IMR-90 (cell line): Measurements from ENCODE around the gene SLC8A3. TPM values are rescaled to one million over a fixed set of nuclear protein-coding genes. Genes with fewer than 3 reads are reported as not detected.

ENCODE experiments used
- ATAC-seq: fragments of 200-7000 bp; cut with Tn5 transposase; 2 replicates; pipeline ENCODE4 v1.9.1; 2020; ENCODE audit warnings: low read depth, mild to moderate bottlenecking, moderate library complexity
- BruUV-seq: library from RNA; stranded (reverse); fragments of 400-500 nt; replicated peaks from 2 replicates; lab custom pipeline; 2021; lab: Mats Ljungman, UMichigan
- CTCF ChIA-PET: fragments of 300-600 bp; formaldehyde crosslinking; extraction: SDS; loops from one replicate; lab custom pipeline; 2021; ENCODE audit warnings: antibody characterized with exemption; lab: Yijun Ruan, JAX
- POLR2A ChIA-PET: fragments of 300-600 bp; sonication (Branson Sonifier 250); formaldehyde crosslinking; loops from one replicate; lab custom pipeline; 2022; ENCODE audit warnings: antibody characterized with exemption; ENCODE audit not compliant: unreplicated experiment; lab: Charles Lee
- DNase-seq: peaks from one replicate; pipeline ENCODE4 v3.0.0; 2013
- H2AFZ ChIP-seq: replicated peaks from 2 replicates; pipeline ENCODE3; 2013; ENCODE audit warnings: low read length, mild to moderate bottlenecking; ENCODE audit not compliant: poor library complexity
- H2AK5ac ChIP-seq: 2 replicates; pipeline ENCODE4 v1.6.1; 2013; ENCODE audit warnings: low read depth, low read length, inconsistent platforms
- H2AK9ac ChIP-seq: replicated peaks from 2 replicates; pipeline ENCODE3; 2013; ENCODE audit warnings: mild to moderate bottlenecking, low read depth, low read length, moderate library complexity; ENCODE audit not compliant: poor library complexity
- H2BK120ac ChIP-seq: 2 replicates; pipeline ENCODE4 v1.6.1; 2013; ENCODE audit warnings: low read depth, low read length, inconsistent platforms
- H2BK15ac ChIP-seq: 3 replicates; pipeline ENCODE4 v1.6.1; 2013; ENCODE audit warnings: low read depth, low read length, inconsistent platforms
- H2BK20ac ChIP-seq: 2 replicates; pipeline ENCODE4 v1.6.1; 2013; ENCODE audit warnings: low read depth, mild to moderate bottlenecking, inconsistent platforms, low read length, moderate library complexity
- H2BK5ac ChIP-seq: 2 replicates; pipeline ENCODE4 v1.6.1; 2013; ENCODE audit warnings: mild to moderate bottlenecking, low read depth, low read length, inconsistent platforms; ENCODE audit not compliant: poor library complexity, severe bottlenecking
- H3K14ac ChIP-seq: replicated peaks from 2 replicates; pipeline ENCODE4 v1.6.1; 2013; ENCODE audit warnings: low read depth, low read length, inconsistent platforms
- H3K18ac ChIP-seq: 2 replicates; pipeline ENCODE4 v1.6.1; 2013; ENCODE audit warnings: low read depth, low read length, control low read depth
- H3K23ac ChIP-seq: 2 replicates; pipeline ENCODE4 v1.6.1; 2013; ENCODE audit warnings: low read depth, low read length, inconsistent platforms
- H3K27ac ChIP-seq: 2 replicates; pipeline ENCODE4 v1.5.1; 2013; ENCODE audit warnings: mild to moderate bottlenecking, control low read depth, low read length; ENCODE audit not compliant: insufficient read depth
- H3K27me3 ChIP-seq: 2 replicates; pipeline ENCODE4 v1.6.1; 2013; ENCODE audit warnings: low read length; ENCODE audit not compliant: control insufficient read depth, insufficient read depth
- H3K36me3 ChIP-seq: 2 replicates; pipeline ENCODE4 v1.6.1; 2013; ENCODE audit warnings: low read length, mixed read lengths; ENCODE audit not compliant: control insufficient read depth, insufficient read depth
- H3K4ac ChIP-seq: 2 replicates; pipeline ENCODE4 v1.6.1; 2013; ENCODE audit warnings: low read depth, low read length, inconsistent platforms
- H3K4me1 ChIP-seq: 2 replicates; pipeline ENCODE4 v1.6.1; 2013; ENCODE audit warnings: low read length, mixed read lengths; ENCODE audit not compliant: control insufficient read depth, insufficient read depth
- H3K4me2 ChIP-seq: 2 replicates; pipeline ENCODE4 v1.6.1; 2013; ENCODE audit warnings: low read depth, mild to moderate bottlenecking, control low read depth, low read length, moderate library complexity
- H3K4me3 ChIP-seq: 2 replicates; pipeline ENCODE4 v1.5.1; 2013; ENCODE audit warnings: low read depth, mild to moderate bottlenecking, control low read depth, low read length, moderate library complexity; ENCODE audit not compliant: insufficient read depth
- H3K56ac ChIP-seq: 2 replicates; pipeline ENCODE4 v1.6.1; 2013; ENCODE audit warnings: low read length, inconsistent platforms; ENCODE audit not compliant: insufficient read depth; ENCODE audit errors: extremely low read depth
- H3K79me1 ChIP-seq, 2 experiments: 2 replicates each; pipeline ENCODE4 v1.6.1; 2013; ENCODE audit warnings: low read length in 2 of 2, inconsistent platforms in 1 of 2, low read depth in 1 of 2
- H3K9ac ChIP-seq: 2 replicates; pipeline ENCODE4 v1.6.1; 2013; ENCODE audit warnings: low read depth, low read length, control low read depth
- H3K9me1 ChIP-seq: 2 replicates; pipeline ENCODE4 v1.6.1; 2013; ENCODE audit warnings: low read length, inconsistent platforms; ENCODE audit not compliant: insufficient read depth
- H3K9me3 ChIP-seq: 2 replicates; pipeline ENCODE4 v1.6.1; 2013; ENCODE audit warnings: low read length; ENCODE audit not compliant: control insufficient read depth, insufficient read depth
- H4K20me1 ChIP-seq: 2 replicates; pipeline ENCODE4 v1.6.1; 2013; ENCODE audit warnings: low read length, inconsistent platforms; ENCODE audit not compliant: insufficient read depth
- H4K5ac ChIP-seq: 2 replicates; pipeline ENCODE4 v1.6.1; 2013; ENCODE audit warnings: mild to moderate bottlenecking, low read depth, low read length, control low read depth
- H4K8ac ChIP-seq, 2 experiments: 2 replicates each; pipeline ENCODE4 v1.6.1; 2013; ENCODE audit warnings: low read depth in 2 of 2, low read length in 2 of 2, control low read depth in 1 of 2, inconsistent platforms in 1 of 2
- H4K91ac ChIP-seq: 2 replicates; pipeline ENCODE4 v1.6.1; 2013; ENCODE audit warnings: low read depth, low read length, inconsistent platforms; ENCODE audit not compliant: insufficient read depth
- BHLHE40 ChIP-seq: fragments of 150-350 bp; IDR thresholded peaks from 2 replicates; pipeline ENCODE4 v1.6.1; 2016; ENCODE audit warnings: mild to moderate bottlenecking, low read depth, low read length
- CEBPB ChIP-seq: IDR thresholded peaks from 2 replicates; pipeline ENCODE4 v1.6.1; 2012; ENCODE audit warnings: low read depth, low read length, improper control_type of control experiment
- CHD1 ChIP-seq: IDR thresholded peaks from 2 replicates; pipeline ENCODE4 v1.6.1; 2012; ENCODE audit warnings: low read depth, low read length, improper control_type of control experiment
- MAFK ChIP-seq: IDR thresholded peaks from 2 replicates; pipeline ENCODE4 v1.6.1; 2012; ENCODE audit warnings: low read depth, low read length, improper control_type of control experiment
- MAZ ChIP-seq: IDR thresholded peaks from 2 replicates; pipeline ENCODE4 v1.6.1; 2012; ENCODE audit warnings: low read depth, mild to moderate bottlenecking, low read length, improper control_type of control experiment, moderate library complexity, borderline replicate concordance
- POLR2A ChIP-seq: IDR thresholded peaks from 2 replicates; pipeline ENCODE4 v1.6.1; 2012; ENCODE audit warnings: mild to moderate bottlenecking, low read depth, low read length
- RCOR1 ChIP-seq: IDR thresholded peaks from 2 replicates; pipeline ENCODE4 v1.6.1; 2012; ENCODE audit warnings: mild to moderate bottlenecking, low read length, improper control_type of control experiment; ENCODE audit not compliant: insufficient replicate concordance
- RFX5 ChIP-seq: IDR thresholded peaks from 2 replicates; pipeline ENCODE4 v1.8.0; 2012; ENCODE audit warnings: low read depth, mild to moderate bottlenecking, low read length, moderate library complexity
- WGBS, 2 experiments: methylation state at CpG; one replicate each; pipeline versions ENCODE4 v1.1.5 to v1.1.7; 2013; ENCODE audit warnings: missing lambda C conversion rate in 2 of 2; ENCODE audit not compliant: insufficient read length in 1 of 2; ENCODE audit errors: extremely low coverage in 2 of 2; 5-methylcytosine and 5-hydroxymethylcytosine counted together
- dilution Hi-C: fragments of 300-500 bp; cut with HindIII; formaldehyde crosslinking; loops from one replicate; pipeline ENCODE4 v1.14.3; 2018; ENCODE audit warnings: low sequenced_read_pairs; ENCODE audit not compliant: unreplicated experiment
- in situ Hi-C: fragments of 300-500 bp; cut with MboI; formaldehyde crosslinking; loops from 3 replicates; pipeline ENCODE4 v1.14.3; 2019; ENCODE audit warnings: low sequenced_read_pairs, inconsistent platforms, mixed read lengths
- intact Hi-C: fragments of 100-400 bp; cut with micrococcal nuclease; formaldehyde crosslinking; loops from 2 replicates; pipeline ENCODE4 v1.10.0; 2022
- polyA plus RNA-seq, 3 experiments: library from polyadenylated mRNA; depleted of rRNA; stranded (reverse); fragments of >200 nt; gene quantifications; 2 replicates each; pipeline ENCODE4 v1.2.3, GENCODE V29; 2012; ENCODE audit warnings: low replicate concordance in 1 of 3
- total RNA-seq: library from RNA; depleted of rRNA; stranded (reverse); fragments of >200 nt; gene quantifications from 2 replicates; pipeline ENCODE4 v1.2.3, GENCODE V29; 2012
- TF ChIP-seq, protein P1 (sequence below): fragments of 150-350 bp; IDR thresholded peaks from 2 replicates; pipeline ENCODE4 v1.6.1; 2017; ENCODE audit warnings: mild to moderate bottlenecking, antibody characterized with exemption, low read length, low read depth
- TF ChIP-seq, protein P2 (sequence below): conservative IDR thresholded peaks from 2 replicates; pipeline ENCODE4 v1.5.1; 2012; ENCODE audit warnings: mild to moderate bottlenecking, low read depth, low read length, improper control_type of control experiment

SLC8A3 gene
- total and polyA plus RNA-seq, 2 of the 4 experiments (the other 2 are of a cell fraction), result under 0.01 TPM; not detected in 1

DNA sequence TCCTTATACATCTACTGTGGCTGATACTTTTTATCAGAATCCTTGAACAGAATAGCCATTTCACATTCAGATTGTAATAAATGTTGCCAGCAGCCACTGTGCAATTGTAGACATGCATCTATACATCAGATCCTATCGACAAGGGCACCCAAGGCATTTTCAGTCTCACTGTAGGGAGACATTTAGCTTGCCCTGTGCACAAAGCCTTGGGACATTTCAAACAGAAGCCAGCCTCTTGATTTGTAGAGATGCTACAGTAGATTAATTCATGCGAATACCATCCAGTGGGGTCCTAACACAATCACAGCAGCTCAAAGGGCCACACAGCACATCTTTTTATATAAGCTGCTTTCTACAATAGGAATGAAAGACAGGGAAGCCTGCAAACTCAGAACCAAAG lies 81.4 kb downstream of the SLC8A3 start:
- Histone ChIP-seq H2AFZ (no peak overlapping the region), H3K4me1 (no peaks in the 10 kb centered on the region), H2AK9ac (no peak overlapping the region), H4K8ac (no peak overlapping the region), H2BK120ac (no peak overlapping the region), H4K91ac (no peak overlapping the region), H2BK5ac (no peak overlapping the region), H2BK20ac (no peak overlapping the region), H3K36me3 (no peaks in the 10 kb centered on the region), H3K18ac (no peak overlapping the region), H3K27ac (no peak overlapping the region), H3K27me3 (no peaks in the 10 kb centered on the region), H3K56ac (no peak overlapping the region), H2AK5ac (no peak overlapping the region), H4K20me1 (no peaks in the 10 kb centered on the region), H3K4me2 (no peak overlapping the region), H3K79me1 (no peaks in the 10 kb centered on the region), H3K4ac (no peak overlapping the region), H3K14ac (no peak overlapping the region), H3K9me1 (no peaks in the 10 kb centered on the region), H3K4me3 (no peak overlapping the region), H2BK15ac (no peak overlapping the region), H3K23ac (no peak overlapping the region), H3K9ac (no peak overlapping the region), H4K5ac (no peak overlapping the region), H3K9me3 (no peaks in the 10 kb centered on the region)
- ChIA-PET POLR2A (no interaction called here), CTCF (no interaction called here)
- no CpG with 5 or more reads among the region's 2 CpGs for WGBS, 2 experiments
- DNase-seq (no peak), ATAC-seq (no peak)
- dilution Hi-C loops, result no loop called here
- intact Hi-C loops, result no loop called here
- in situ Hi-C loops, result no loop called here
- BruUV-seq, result no TSS peak
- TF ChIP-seq MAFK, result no peak
- TF ChIP-seq, protein P1, sequence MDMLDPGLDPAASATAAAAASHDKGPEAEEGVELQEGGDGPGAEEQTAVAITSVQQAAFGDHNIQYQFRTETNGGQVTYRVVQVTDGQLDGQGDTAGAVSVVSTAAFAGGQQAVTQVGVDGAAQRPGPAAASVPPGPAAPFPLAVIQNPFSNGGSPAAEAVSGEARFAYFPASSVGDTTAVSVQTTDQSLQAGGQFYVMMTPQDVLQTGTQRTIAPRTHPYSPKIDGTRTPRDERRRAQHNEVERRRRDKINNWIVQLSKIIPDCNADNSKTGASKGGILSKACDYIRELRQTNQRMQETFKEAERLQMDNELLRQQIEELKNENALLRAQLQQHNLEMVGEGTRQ, result no peak
- no peak for TF ChIP-seq RCOR1
- no peak for TF ChIP-seq BHLHE40
- TF ChIP-seq MAZ, result no peak
- no peak for TF ChIP-seq CHD1
- no peak for TF ChIP-seq CEBPB
- TF ChIP-seq POLR2A, result no peak
- TF ChIP-seq RFX5, result no peak
- TF ChIP-seq, protein P2, sequence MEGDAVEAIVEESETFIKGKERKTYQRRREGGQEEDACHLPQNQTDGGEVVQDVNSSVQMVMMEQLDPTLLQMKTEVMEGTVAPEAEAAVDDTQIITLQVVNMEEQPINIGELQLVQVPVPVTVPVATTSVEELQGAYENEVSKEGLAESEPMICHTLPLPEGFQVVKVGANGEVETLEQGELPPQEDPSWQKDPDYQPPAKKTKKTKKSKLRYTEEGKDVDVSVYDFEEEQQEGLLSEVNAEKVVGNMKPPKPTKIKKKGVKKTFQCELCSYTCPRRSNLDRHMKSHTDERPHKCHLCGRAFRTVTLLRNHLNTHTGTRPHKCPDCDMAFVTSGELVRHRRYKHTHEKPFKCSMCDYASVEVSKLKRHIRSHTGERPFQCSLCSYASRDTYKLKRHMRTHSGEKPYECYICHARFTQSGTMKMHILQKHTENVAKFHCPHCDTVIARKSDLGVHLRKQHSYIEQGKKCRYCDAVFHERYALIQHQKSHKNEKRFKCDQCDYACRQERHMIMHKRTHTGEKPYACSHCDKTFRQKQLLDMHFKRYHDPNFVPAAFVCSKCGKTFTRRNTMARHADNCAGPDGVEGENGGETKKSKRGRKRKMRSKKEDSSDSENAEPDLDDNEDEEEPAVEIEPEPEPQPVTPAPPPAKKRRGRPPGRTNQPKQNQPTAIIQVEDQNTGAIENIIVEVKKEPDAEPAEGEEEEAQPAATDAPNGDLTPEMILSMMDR, result no peak
